ENCODE results near the gene SYNC.
"Not testable (repeated sequence)": the region's sequence is repeated elsewhere in the genome, so short reads cannot be mapped to it uniquely, and the experiment has no call there.

The SYNC gene

DNA sequence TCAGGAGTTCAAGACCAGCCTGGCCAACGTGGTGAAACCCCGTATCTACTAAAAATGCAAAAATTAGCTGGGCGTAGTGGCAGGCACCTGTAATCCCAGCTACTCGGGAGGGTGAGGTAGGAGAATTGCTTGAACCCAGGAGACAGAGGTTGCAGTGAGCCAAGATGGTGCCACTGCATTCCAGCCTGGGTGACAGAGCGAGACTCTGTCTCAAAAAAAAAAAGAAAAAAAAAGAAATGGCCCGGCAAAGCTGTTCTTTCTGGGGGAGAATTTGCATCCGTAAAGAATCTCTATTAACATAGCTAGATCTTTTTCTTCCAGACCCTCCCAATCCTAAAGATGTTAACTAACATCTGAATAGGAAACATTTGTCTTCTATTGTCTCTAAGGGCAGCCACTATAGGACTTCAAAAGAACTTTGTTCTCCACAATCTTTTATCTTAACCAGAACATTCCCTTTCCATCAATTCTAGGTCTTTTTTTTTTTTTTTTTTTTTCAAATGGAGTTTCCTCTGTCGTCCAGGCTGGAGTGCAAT, 60.2 kb downstream of the SYNC start:
- not testable (repeated sequence) for DNase-seq

DNA sequence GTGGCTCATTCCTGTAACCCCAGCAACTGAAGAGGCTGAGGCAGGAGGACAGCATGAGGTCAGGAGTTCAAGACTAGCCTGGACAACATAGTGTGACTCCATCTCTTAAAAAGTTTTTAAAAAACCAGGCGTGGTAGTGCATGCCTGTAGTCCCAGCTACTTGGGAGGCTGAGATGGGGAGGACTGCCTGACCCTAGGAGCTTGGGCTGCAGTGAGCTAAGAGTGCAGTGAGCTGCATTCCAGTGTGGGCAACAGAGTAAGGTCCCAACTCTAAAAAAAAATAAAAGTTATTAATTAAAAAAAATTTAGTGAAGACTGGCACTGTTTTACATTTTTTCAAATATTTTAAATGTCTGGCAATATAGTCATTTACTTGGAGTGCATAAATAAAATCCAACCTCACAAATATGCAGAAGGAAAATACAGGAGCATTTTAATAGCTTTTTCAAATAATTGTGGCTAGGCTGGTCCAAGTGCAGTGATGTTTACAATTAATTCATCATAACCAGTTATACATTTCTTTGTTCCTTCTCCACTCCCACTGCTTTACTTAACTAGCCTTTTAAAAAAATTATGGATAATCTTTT, 63.0 kb downstream of the SYNC start:
- DNase-seq: no peak

DNA sequence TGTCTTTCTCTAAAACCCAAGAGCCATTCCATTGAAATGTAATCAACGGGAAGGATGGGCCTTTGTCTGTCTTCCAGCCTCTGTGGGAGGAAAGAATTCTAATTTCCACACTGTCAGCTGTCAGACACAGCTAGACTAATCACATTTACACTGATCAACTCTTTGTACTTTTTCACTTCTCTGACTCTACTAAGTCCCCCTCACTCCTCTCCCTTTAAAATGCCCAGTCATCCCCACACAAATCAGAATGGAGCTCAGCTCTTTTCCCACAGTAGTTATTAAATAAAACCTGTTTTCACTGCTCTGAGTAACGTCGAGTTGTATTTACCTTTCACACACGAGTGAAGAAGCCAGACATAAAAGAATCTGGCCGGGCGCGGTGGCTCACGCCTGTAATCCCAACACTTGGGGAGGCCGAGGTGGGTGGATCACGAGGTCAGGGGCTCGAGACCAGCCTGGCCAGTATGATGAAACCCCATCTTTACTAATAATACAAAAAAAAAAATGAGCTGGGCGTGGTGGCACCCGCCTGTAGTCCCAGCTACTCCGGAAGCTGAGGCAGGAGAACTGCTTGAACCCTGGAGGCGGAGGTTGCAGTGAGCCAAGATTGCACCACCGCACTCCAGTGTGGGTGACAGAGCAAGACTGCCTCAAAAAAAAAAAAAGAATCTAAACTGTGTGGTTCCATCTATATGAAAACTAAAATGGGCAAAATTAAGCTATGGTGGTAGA, 65.5 kb downstream of the SYNC start:
- DNase-seq: no peak

DNA sequence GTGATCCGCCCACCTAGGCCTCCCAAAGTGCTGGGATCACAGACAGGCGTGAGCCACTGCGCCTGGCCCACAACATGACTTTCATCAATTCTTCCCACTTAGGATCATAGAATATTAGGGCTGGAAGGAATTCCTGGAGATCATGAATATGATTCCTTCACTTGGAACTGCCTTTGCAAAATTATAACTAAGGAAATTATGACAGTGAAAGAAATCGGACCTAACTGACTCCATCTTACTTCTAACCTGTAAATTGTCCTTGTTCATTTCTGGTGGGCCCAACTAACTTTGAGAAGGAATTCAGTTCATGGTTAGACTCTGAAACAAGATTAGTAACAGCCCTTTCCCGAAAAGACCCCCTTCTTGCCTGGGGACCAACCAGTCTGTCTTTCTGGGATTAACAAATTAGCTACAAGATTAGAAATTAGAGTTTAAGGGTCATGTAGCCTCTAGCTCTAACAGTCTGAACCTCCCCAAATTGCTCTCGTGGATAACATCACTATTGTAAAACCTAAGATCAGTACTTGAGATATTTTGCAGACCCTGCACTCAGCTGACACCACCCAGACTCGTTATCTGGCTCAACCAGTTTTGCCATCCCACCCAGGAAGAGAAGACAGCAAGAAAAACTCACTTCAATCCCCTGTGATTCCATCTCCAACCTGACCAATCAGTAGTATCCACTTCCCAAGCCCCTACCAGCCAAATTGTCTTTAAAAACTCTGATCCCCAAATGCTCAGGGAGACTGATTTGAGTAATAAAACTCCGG, 66.9 kb downstream of the SYNC start:
- no peak for DNase-seq

DNA sequence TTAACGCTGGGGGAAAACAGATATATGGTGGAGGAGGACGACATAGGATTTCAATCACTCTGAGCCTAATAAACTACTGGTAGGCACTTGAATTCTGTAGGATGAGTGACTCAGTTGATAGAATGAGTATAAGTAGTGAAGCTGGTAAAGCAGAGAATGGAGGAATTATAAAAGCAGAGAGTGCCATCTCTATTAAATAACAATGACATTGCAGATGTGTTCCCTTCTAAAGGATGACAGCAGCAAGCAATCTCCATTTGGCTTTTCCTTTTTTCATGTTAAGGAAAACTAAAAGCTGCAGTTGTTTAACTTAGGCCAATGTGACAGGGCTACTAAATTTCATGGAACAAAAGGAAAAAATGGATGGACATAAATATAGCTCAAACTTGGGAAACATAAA, 69.7 kb downstream of the SYNC start:
- DNase-seq: no peak

DNA sequence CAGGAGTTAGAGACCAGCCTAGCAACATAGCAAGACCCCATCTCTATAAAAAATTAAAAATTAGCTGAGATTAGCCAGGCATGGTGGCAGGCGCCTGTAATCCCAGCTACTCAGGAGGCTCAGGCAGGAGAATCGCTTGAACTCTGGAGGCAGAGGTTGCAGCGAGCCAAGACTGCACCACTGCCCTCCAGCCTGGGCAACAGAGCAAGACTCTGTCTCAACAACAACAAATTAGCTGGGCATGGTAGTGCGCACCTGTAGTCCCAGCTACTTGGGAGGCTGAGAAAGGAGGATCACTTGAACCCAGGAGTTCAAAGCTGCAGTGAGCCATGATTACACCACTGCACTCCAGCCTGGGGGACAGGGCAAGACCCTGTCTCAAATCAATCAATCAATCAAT, 72.4 kb downstream of the SYNC start:
- DNase-seq: not testable (repeated sequence)

Data from hematopoietic multipotent progenitor cell treated with erythropoietin and hydrocortisone succinate and interleukin-3 and kit ligand, for 8 days (in vitro differentiated cells).